NCI-H187 treated with DMSO at 0.1 percent for 48 hours (cell line): ENCODE data around the gene HBG1.

Experiments
- DNase-seq: peaks from one replicate; lab custom pipeline; 2025; lab: John Stamatoyannopoulos, UW

HBG1 gene

DNA sequence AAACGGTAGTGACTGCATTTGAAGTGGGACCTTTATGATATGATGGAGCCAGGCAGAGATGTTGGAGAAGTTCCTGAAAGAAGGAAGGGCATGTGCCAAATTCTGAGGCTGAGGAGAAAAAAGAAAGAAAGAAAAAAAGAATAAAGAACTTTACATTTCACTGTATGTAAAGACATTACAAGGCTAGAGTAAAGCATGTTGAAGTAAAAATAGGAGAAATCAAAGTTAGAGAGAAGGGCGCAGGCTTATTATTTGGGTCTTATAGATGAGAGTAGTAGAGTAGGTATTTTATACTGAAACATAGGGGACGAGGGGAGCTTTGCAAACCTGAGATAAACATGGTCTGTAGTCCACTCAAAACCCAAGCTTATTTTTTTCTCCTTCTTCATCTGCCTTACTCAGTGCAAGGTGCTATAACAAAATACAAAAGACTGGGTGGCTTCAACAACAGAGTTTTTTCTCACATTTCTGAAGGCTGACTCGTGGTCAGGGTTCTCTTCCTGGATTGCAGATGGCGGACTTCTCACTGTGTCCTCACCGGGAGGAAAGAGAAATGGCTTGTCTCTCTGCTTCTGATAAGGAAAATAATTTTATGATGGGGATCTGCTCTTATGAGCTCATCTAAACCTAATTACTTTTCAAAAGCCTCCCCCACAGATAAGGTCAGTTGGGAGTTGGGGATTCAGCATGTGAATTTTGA is 2.7 kb downstream of the HBG1 start:
- DNase-seq, result no peak

DNA sequence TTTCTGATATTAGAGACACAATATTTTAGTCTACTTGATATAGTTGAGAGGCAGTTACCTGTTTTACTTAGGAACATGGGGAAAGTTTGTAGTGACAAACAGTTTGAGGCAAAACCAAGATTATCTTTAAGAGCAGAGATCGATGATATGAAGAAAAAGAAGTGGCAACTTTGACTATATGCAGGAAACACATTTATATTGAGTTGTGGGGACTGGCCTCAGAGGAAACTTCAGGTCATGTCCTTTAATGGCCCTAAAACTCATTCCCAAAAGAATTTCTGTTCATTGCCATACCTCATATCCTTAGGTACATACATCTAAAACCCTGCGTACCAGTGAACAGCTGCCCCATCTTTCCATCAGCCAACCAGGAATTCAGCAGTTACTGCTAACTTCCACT is 4.5 kb downstream of the HBG1 start:
- no peak for DNase-seq

DNA sequence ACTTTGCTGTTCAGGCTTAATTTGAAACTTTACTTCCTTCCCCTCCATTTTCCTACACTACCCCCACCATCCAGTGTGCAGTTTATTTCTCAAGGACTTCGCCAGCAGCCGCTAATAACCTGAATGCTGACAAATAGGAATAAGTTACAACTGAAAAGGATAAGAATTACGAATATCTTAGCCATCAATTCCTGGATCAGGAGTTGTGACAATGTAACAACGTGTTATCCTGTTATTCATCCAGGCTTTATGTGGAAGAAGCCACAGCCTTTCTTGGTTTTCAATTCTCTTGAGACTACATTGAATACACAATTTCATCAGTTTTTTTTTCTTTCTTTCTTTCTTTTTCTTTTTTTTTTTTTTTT is 5.9 kb downstream of the HBG1 start:
- no peak for DNase-seq

DNA sequence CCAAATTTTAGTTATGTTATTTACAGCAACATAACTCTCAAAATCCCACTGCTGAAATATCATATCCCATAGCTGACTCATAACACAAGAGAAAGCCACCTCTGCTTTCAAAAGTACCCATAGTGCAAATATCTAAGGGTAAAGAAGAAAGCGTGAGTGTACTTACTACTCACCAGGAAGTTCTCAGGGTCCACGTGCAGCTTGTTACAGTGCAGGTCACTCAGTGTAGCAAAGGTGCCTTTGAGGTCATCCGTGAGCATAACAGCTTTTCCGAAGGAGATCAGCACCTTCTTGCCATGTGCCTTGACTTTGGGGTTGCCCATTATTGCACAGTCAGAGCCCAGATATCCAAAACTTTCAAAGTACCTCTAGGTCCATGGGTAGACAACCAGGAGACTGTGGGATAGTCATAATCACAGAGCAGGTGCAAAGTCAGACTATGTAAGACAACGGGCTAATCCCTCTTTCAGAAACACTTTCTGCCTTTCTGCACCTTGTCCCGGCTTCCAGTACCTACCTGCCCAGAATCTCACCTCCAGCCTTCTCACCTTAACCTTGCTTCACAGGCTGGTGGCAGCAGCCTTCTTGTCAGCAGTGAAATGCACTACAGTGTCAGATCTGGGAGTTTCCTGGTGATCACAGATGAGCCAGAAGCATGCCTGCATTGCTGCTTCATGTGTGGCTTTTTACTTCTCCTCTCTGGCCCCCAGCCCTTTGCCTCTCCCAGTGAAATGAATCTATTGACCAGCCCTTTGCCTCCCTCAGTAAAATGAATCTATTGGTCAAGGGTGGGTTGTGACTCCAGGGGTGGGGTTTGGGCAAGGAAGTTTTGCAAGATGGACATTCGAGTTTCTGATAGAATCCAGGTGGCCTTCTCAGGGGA is 6.5 kb downstream of the HBG1 start:
- no peak for DNase-seq

DNA sequence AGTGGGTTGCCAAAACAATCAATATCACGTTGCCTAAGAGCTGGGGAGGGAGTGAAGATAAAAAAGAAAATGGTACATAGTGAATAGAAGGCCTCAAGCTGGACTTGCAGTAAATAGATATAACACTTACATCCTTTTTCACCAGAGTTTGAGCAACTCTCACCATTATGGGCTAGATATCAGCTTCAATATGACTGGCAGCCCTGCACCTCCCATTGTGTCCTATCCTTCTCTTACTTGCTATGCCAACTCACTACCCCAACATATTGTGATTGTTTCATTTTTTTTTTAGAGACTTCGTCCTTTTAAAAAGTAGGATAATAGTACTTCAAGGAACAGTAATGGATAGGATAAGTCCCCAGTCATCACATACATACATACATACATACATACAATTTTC is 7.4 kb downstream of the HBG1 start:
- DNase-seq, result no peak

DNA sequence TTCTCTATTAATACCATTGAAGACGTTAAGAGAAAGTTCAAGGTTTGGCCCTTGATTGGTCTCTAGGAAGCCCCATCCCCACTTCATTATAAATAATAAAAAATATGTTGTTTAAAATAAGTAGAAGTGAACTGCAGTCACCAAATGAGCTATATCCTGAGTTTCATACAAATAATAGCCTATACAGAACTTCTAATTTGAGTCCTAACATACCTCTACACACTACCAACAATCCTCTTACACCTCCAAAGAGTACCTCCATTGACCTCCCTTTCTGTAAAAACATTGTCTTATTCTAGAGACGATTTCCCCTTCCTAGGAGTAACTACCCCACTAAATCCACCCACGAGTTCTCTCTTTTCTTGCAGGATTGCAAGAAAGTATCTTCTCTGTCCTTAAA is 8.2 kb downstream of the HBG1 start:
- DNase-seq, result no peak

DNA sequence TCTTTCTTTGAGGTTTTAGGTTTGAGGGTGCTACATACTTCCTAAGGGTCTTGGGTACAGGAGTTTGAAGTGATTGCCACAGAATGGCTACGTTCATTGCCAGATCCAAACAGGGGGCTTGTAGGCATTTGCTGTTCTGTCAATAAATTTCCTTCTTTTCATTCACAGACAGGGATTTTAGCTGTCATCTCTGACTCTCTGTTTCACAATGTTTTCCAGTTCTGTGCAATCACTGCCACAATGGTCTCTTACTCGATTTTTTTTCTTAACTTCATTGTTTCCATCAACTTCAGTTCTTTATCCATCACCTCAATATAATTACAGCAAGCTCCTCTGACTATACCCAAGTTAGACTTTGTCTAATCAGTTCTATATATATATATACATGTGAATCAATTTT is 9.2 kb downstream of the HBG1 start:
- DNase-seq, result no peak

DNA sequence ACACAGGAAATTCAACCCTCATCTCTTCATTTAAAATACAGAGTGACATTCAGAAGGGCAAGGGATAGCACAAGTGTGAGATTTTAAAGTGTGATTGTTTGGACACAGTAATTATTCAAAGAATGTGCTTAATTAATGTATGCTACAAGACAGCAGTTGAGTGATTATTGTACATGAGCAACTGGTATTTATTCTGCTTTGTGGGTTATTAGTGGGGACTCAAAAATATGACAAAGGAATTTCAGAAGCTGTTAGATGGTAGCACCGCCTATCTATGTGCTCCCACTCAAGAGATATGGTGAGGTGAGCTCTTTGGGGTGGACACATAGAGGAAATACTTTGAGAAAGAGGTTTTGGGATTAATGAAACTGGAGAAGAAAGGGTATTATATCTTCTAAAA is 9.6 kb downstream of the HBG1 start:
- no peak for DNase-seq

DNA sequence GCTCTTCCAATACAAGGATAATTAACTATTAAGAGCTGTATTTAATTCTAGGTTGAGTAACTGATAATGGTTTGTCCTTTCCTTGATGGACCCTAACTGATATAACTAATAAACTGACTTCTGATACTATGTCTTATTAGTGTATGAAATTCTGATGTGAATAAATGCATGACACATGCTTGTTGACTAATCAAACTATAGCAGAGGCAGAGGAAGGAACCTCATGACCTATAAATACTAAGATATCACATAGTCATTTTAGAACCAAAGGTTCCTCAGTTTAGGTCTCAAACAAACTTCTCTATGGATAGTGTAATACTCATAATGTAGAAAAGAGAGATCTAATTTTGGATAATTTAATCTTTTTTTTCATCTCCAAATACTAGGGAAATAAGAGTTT is 10.6 kb downstream of the HBG1 start:
- no peak for DNase-seq

DNA sequence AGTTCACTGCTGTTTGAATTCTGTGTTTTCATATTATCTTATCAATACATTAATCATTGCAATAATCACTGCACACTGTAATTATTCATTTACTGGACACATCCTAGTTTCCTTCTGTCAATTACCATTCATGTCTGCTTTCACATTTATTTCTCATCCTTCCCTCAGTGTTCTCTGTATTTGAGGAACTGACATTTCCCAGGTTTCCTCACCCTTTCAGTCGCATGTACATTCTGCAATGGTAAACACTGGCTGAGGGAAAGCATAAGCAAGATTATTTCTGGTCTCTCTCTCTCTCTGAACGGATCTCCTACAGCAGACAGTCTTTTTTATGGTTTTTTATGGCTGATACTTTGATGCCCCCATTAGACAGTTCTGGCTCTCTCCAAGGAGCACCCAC is 11.2 kb downstream of the HBG1 start:
- no peak for DNase-seq

DNA sequence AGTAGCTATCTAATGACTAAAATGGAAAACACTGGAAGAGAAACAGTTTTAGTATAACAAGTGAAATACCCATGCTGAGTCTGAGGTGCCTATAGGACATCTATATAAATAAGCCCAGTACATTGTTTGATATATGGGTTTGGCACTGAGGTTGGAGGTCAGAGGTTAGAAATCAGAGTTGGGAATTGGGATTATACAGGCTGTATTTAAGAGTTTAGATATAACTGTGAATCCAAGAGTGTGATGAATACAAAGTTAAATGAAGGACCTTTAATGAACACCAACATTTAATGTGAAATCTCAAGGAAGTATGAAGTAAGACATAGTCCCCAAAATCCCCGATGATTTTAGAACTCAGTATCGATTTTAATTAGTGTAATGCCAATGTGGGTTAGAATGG is 12.2 kb downstream of the HBG1 start:
- DNase-seq, result no peak

DNA sequence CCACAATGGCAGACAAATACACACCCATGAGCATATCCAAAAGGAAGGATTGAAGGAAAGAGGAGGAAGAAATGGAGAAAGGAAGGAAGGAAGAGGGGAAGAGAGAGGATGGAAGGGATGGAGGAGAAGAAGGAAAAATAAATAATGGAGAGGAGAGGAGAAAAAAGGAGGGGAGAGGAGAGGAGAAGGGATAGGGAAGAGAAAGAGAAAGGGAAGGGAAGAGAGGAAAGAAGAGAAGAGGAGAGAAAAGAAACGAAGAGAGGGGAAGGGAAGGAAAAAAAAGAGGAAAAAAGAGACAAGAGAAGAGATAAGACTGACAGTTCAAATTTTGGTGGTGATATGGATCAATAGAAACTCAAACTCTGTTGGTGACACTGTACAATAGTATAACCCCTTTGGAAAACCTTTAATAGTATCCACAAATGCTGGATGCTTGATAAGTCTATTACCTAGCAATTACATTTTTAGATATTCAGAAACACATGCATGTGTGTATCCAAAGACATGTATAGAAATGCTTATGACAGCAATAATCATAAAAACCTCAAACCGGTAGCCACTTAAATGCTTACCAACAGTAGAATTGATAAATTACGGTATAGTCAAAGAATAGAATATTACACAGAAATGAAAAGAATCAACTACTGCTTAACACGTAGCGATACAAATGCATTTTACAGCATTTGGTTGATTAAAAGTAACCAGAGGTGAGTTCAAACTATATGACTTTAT is 14.1 kb downstream of the HBG1 start:
- DNase-seq, result no peak

DNA sequence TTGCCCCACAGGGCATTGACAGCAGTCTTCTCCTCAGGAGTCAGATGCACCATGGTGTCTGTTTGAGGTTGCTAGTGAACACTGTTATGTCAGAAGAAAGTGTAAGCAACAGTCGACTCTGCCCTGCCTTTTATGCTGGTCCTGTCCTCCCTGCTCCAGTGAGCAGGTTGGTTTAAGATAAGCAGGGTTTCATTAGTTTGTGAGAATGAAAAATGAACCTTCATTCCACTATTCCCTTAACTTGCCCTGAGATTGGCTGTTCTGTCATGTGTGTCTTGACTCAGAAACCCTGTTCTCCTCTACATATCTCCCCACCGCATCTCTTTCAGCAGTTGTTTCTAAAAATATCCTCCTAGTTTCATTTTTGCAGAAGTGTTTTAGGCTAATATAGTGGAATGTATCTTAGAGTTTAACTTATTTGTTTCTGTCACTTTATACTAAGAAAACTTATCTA is 15.2 kb downstream of the HBG1 start, which contains the start of gene HBD:
Gene HBD (minus strand): TSS at position 103 of the 454 bp plus-strand sequence. CDS start 50 bp downstream, at position 53.
- DNase-seq, result no peak

DNA sequence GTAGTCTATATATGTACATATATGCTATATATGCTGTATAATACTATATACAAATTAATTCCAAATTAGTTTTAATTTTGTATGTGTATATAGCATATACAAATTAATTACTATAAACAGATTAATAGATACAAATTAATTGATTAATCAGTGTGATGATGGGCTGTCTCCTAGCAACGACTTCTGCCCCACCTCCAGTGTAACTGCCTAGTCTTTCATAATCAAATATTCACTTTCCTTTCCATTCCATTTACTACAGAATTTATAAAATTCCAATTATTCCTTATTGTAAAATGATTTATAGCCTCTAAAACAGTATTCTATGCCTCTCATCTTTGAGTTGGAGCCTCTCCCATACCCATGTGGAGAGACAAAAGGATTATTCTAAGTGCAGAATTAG is 16.4 kb downstream of the HBG1 start:
- no peak for DNase-seq

DNA sequence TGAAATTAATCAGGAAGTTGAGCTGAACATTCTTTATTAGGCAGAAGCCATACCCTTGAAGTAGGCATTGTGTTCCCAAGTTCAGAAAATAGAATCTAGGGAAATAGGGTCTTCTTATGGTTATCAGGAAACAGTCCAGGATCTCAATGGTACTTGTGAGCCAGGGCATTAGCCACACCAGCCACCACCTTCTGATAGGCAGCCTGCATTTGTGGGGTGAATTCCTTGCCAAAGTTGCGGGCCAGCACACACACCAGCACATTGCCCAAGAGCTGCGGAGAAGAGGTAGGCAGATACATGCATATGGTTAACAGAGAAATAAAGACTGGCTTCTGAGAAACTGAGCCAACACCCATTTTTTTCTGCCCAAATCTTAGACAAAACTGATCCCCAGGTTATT is 16.8 kb downstream of the HBG1 start:
- no peak for DNase-seq

DNA sequence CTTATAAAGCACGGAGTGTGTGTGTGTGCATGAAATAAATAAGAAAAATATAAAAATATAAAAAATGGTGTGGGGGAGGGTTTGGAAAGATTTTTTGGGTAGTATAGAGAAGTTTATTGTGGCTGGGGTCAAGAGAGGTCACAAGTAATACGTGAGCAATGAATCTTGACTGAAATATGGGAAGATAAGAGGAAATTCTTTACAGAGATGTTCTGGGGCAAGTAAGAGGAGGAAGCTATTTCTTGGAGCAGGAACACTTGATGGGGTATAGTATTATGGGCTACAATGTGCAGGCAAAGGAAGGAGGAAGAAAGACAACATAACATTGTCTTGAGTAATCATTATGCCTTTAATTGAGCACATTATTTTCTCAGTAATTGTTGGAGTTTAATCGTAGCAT is 17.5 kb downstream of the HBG1 start:
- no peak for DNase-seq

DNA sequence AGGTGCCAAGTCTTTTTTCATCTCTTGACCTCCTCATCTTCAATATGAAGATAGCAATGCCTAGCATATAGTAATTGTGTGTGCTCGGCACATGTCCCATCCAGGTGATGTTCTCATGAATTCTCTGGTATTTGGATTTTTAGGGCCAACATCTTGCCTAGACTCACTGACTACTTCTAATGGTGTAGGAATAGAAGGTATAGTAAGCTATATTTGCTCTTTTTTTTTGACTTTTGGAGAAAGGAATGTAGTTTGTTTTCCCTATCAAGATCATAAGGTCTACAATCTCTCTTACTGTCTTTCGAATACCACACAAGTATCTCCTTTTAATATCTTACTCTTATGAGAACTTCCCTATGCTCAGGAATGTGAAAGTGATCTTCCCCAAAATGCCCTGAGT is 18.5 kb downstream of the HBG1 start:
- no peak for DNase-seq

DNA sequence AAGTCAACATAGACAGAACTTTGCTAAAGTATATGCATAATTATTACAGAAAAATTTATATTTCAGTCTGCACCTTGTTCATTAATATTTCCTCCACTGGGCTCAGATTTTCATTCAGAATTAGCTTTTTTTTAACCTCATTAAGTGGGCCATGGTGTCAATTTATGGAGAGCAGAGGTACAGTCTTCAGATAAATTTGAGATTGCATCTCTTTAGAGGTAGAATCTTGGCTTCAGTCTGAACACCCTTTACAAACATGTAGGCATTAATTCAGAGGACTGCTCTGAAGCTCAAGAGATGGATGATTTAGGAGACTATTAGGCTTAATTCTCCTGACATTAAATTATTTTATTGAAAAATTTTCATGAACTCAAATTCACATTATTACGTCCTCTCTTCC is 19.4 kb downstream of the HBG1 start:
- no peak for DNase-seq

DNA sequence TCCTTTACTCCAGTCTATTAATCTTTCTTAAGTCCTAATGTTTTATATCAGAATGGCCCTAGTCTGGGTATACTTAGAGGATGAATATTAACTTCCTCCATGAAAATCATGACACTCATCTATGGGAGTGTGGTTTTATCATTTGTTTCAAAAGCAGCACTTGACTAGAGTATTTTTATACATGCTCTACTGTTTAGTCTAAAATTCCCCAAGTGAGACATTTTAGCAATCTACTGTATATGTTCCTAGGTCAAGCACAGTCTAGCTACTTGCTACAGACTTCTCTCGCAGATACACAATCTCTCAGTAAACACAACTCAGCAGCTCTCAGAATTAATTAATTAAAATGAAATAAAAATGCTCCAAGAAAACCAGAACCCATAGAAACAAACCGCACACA is 19.9 kb downstream of the HBG1 start:
- no peak for DNase-seq

DNA sequence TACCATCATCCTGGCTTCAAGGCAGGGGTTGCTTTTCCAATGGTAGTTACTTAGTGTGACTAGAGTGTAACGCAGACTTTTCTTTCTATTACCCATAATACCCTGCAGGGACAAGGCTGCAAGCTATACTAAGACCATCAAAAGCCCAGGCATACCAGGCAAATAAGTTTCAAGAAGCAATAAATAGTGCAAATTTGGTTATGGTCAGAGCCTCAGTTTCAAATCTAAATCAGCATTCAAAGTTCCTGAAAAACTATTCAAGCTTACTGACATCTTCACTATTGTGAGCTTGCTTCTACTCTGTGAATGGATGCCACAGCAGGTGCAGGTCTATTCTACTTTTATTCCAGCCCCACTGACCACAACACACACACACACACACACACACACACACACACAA is 20.3 kb downstream of the HBG1 start:
- no peak for DNase-seq

DNA sequence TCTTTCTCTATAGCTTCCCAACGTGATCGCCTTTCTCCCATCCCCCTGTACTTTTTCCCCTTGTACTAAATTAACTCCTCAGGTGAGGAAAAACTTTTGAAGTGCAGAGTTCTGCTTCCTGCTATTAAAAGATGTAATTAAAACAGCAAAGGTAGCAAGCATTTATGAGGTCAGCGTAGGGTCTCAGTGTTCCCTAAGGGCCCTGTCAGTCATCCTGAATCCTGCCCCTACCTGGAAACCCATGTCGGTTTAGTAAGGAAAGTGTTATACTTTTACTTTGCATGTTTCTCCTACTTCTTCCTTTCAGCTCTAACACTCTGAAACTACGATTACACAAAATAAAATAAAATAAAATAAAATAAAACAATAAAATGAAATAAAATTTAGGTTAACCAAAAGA is 21.5 kb downstream of the HBG1 start:
- DNase-seq, result no peak

DNA sequence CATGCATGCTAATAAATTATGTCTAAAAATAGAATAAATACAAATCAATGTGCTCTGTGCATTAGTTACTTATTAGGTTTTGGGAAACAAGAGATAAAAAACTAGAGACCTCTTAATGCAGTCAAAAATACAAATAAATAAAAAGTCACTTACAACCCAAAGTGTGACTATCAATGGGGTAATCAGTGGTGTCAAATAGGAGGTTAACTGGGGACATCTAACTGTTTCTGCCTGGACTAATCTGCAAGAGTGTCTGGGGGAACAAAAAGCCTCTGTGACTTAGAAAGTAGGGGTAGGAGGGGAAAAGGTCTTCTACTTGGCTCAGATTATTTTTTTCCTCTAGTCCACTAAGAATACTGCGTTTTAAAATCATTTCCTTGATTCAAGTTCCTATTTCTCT is 22.0 kb downstream of the HBG1 start:
- no peak for DNase-seq

DNA sequence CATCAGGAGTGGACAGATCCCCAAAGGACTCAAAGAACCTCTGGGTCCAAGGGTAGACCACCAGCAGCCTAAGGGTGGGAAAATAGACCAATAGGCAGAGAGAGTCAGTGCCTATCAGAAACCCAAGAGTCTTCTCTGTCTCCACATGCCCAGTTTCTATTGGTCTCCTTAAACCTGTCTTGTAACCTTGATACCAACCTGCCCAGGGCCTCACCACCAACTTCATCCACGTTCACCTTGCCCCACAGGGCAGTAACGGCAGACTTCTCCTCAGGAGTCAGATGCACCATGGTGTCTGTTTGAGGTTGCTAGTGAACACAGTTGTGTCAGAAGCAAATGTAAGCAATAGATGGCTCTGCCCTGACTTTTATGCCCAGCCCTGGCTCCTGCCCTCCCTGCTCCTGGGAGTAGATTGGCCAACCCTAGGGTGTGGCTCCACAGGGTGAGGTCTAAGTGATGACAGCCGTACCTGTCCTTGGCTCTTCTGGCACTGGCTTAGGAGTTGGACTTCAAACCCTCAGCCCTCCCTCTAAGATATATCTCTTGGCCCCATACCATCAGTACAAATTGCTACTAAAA is 22.8 kb downstream of the HBG1 start, which contains the start of gene HBB:
Gene HBB (minus strand): TSS at position 340 of the 579 bp plus-strand sequence. CDS start 50 bp downstream, at position 290.
- no peak for DNase-seq
